ENCODE results near the gene BAHCC1.
"Not testable (repeated sequence)": the region's sequence is repeated elsewhere in the genome, so short reads cannot be mapped to it uniquely, and the experiment has no call there.

BAHCC1 gene

GRCh38 chr17:81422776-81423697 is 27.8 kb downstream of the BAHCC1 start:
- no peak overlapping the region for H2AFZ ChIP-seq (ENCODE audit: low read depth)
- no peaks in the 10 kb centered on the region for H3K36me3 ChIP-seq (ENCODE audit: insufficient read depth)
- no peak overlapping the region for H3K9ac ChIP-seq
- peaks cover 78% of the 10 kb centered on the region for H3K27me3 ChIP-seq (ENCODE audit: insufficient read depth, low read depth)
- no peak overlapping the region for H3K4me2 ChIP-seq
- no peaks in the 10 kb centered on the region for H3K4me1 ChIP-seq (ENCODE audit: low read depth, poor library complexity, severe bottlenecking)
- no peaks in the 10 kb centered on the region for H3K79me2 ChIP-seq (ENCODE audit: insufficient read depth, low read depth)
- no peak overlapping the region for H3K27ac ChIP-seq
- no peaks in the 10 kb centered on the region for H4K20me1 ChIP-seq (ENCODE audit: insufficient read depth)
- TF ChIP-seq CTCF (conservative IDR thresholded peaks at IDR 0.05; ENCODE audit: low read depth, low read length): no peak
- no peak overlapping the region for H3K4me3 ChIP-seq (IDR thresholded peaks at IDR 0.05; ENCODE audit: insufficient read depth, low read depth, low read length)

- Histone ChIP-seq H3K4me3 (IDR thresholded peaks at IDR 0.05; ENCODE audit: insufficient read depth, low read depth, low read length) (no peak overlapping the region), H3K79me2 (ENCODE audit: insufficient read depth, low read depth) (no peaks in the 10 kb centered on the region), H3K36me3 (ENCODE audit: insufficient read depth) (no peaks in the 10 kb centered on the region), H3K27ac (no peak overlapping the region), H2AFZ (ENCODE audit: low read depth) (no peak overlapping the region), H4K20me1 (ENCODE audit: insufficient read depth) (no peaks in the 10 kb centered on the region), H3K27me3 (ENCODE audit: insufficient read depth, low read depth) (peaks cover 80% of the 10 kb centered on the region), H3K4me2 (no peak overlapping the region), H3K4me1 (ENCODE audit: low read depth, poor library complexity, severe bottlenecking) (no peaks in the 10 kb centered on the region), H3K9ac (no peak overlapping the region)
- TF ChIP-seq CTCF (conservative IDR thresholded peaks at IDR 0.05; ENCODE audit: low read depth, low read length): no peak
These were observed 28.4 kb downstream of the BAHCC1 start for GRCh38 chr17:81423698-81424071.

GRCh38 chr17:81424151-81425017 is 29.1 kb downstream of the BAHCC1 start:
- Histone ChIP-seq H3K4me1 (ENCODE audit: low read depth, poor library complexity, severe bottlenecking) (peaks cover 6% of the 10 kb centered on the region), H3K27ac (no peak overlapping the region), H3K79me2 (ENCODE audit: insufficient read depth, low read depth) (no peaks in the 10 kb centered on the region), H3K27me3 (ENCODE audit: insufficient read depth, low read depth) (peaks cover 80% of the 10 kb centered on the region), H2AFZ (ENCODE audit: low read depth) (no peak overlapping the region), H3K36me3 (ENCODE audit: insufficient read depth) (no peaks in the 10 kb centered on the region), H4K20me1 (ENCODE audit: insufficient read depth) (no peaks in the 10 kb centered on the region), H3K4me2 (no peak overlapping the region), H3K9ac (no peak overlapping the region), H3K4me3 (IDR thresholded peaks at IDR 0.05; ENCODE audit: insufficient read depth, low read depth, low read length) (no peak overlapping the region)
- no peak for TF ChIP-seq CTCF (conservative IDR thresholded peaks at IDR 0.05; ENCODE audit: low read depth, low read length)

- H2AFZ ChIP-seq (ENCODE audit: low read depth); H3K27ac ChIP-seq; H3K36me3 ChIP-seq (ENCODE audit: insufficient read depth); H3K4me3 ChIP-seq (IDR thresholded peaks at IDR 0.05; ENCODE audit: insufficient read depth, low read depth, low read length); H4K20me1 ChIP-seq (ENCODE audit: insufficient read depth); H3K4me1 ChIP-seq (ENCODE audit: low read depth, poor library complexity, severe bottlenecking); H3K9ac ChIP-seq; H3K4me2 ChIP-seq; H3K79me2 ChIP-seq (ENCODE audit: insufficient read depth, low read depth): not testable (repeated sequence)
- peaks cover 80% of the 10 kb centered on the region for H3K27me3 ChIP-seq (ENCODE audit: insufficient read depth, low read depth)
These were observed 29.8 kb downstream of the BAHCC1 start for GRCh38 chr17:81425041-81425440.

GRCh38 chr17:81425716-81426392 is 30.6 kb downstream of the BAHCC1 start:
- not testable (repeated sequence) for H3K4me1 ChIP-seq (ENCODE audit: low read depth, poor library complexity, severe bottlenecking); H2AFZ ChIP-seq (ENCODE audit: low read depth); H3K27ac ChIP-seq; H3K4me3 ChIP-seq (IDR thresholded peaks at IDR 0.05; ENCODE audit: insufficient read depth, low read depth, low read length); H3K36me3 ChIP-seq (ENCODE audit: insufficient read depth); H3K4me2 ChIP-seq; H4K20me1 ChIP-seq (ENCODE audit: insufficient read depth); H3K9ac ChIP-seq; H3K79me2 ChIP-seq (ENCODE audit: insufficient read depth, low read depth)
- H3K27me3 ChIP-seq (ENCODE audit: insufficient read depth, low read depth): peaks cover 79% of the 10 kb centered on the region
